Skin of body (tissue), 2 donors: ENCODE results near the gene BRINP1. TPM values are rescaled to one million over a fixed set of nuclear protein-coding genes. Genes with fewer than 3 reads are reported as not detected.

Experiments used
- DNase-seq: peaks from one replicate; lab custom pipeline; 2025; lab: John Stamatoyannopoulos, UW
- total RNA-seq: library from RNA; depleted of rRNA; stranded (reverse); fragments of >200 nt; gene quantifications from one replicate; pipeline ENCODE4 v1.2.3, GENCODE V29; 2014

Gene BRINP1, protein sequence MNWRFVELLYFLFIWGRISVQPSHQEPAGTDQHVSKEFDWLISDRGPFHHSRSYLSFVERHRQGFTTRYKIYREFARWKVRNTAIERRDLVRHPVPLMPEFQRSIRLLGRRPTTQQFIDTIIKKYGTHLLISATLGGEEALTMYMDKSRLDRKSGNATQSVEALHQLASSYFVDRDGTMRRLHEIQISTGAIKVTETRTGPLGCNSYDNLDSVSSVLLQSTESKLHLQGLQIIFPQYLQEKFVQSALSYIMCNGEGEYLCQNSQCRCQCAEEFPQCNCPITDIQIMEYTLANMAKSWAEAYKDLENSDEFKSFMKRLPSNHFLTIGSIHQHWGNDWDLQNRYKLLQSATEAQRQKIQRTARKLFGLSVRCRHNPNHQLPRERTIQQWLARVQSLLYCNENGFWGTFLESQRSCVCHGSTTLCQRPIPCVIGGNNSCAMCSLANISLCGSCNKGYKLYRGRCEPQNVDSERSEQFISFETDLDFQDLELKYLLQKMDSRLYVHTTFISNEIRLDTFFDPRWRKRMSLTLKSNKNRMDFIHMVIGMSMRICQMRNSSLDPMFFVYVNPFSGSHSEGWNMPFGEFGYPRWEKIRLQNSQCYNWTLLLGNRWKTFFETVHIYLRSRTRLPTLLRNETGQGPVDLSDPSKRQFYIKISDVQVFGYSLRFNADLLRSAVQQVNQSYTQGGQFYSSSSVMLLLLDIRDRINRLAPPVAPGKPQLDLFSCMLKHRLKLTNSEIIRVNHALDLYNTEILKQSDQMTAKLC
- total RNA-seq: 0.59 TPM

DNA sequence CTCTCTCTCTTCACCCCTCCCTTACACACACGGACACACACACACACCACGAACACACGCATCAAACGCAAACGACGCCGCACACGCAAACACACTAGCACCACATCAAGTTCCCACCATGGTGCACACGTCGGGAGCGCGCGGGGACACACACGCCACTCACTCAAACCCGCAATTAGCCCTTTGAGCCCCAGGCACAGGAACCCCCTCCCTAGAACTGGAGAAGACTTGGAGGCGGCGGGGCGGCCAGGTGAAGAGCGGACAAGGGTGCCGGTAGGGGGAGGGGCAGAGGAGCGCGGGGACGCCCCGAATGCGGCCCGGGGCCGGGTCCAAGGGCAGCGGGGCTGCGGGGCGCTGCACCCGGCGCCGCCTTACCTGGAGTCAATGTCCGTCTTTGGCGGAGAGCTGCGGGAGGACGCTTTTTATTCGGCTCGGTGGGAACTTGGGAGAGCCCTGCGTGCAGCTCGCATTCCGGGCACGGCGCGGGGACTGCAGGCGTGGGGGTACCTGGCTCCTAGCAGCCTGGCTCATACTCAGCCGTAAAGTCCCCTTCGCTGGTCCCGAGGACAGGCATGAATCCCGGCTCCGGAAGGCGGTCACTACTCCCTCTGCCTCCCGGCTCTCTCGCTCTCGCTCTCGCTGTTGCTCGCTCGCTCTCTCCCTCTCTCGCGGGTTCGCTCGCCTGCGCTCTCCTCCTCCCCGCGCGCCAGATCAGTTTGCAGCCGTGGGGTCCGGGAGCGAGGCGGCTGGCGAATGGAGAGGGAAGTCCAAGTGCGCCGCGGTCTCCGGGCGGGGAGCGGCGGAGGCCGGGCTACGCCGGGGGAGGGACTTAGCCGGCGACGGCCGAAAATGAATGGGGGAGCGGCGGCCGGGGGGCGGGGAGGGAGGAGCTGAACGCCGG is at the start of gene BRINP1:
Gene BRINP1 (minus strand): TSS at position 755 of the 901 bp plus-strand sequence. CDS start 56,080 bp downstream, outside the sequence.
- no peak for DNase-seq

DNA sequence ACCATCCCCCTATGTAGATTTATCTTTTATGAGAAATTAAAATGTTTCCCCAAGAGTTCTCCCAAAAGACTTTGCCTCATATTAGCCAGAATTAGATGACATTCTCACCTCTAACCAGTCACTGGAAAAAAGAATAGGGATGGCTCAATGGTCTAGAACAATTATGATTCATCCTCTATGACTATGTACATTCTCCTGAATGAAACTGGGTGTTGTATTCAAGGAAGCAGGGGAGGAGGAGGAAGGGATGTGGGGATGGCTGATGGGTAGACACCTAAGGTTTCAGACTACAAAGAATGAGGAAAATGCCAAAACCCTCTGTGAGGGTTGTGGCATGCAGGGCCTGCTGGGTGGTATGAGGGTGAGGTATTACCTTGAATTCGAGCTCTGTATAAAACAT is 49.5 kb upstream of the BRINP1 start:
- no peak for DNase-seq

DNA sequence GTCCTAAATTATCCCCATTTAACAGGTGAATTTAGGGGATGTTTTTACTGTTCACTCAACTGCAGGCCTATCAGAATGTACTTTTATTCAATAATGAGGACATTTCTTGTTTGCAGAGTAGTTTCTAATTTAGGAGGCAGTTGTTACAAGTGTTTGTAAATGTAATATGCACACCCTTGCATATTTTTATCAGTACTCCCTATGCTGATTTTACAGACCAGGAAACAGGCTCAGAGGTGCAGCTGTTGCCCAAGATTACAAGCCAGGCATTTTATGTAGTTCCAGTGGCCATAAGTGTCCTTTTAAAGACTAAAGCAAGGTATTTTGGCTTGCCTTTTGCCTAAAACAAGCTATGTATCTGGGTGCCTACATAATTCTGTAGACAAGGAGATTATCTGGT is 47.6 kb upstream of the BRINP1 start:
- DNase-seq: no peak

DNA sequence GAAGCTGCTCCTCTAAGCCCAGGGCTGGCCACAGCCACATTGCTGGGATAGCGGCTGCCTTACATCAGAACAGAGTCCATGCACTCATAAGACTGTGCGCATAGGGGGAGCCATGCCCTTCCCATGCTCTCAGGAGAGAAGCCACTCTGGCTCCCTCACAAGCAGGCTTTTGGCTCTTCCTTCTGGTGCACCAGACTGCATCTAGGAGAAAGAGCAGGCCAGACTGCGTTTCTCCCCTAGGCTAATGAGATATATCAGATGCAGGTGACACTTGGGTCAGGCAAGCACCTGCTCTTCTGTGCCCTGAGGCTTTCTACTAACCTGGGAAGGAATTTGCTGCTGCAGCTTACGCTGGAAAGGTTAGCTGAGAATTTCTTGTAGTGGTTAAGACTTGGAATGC is 43.2 kb upstream of the BRINP1 start:
- DNase-seq: no peak

DNA sequence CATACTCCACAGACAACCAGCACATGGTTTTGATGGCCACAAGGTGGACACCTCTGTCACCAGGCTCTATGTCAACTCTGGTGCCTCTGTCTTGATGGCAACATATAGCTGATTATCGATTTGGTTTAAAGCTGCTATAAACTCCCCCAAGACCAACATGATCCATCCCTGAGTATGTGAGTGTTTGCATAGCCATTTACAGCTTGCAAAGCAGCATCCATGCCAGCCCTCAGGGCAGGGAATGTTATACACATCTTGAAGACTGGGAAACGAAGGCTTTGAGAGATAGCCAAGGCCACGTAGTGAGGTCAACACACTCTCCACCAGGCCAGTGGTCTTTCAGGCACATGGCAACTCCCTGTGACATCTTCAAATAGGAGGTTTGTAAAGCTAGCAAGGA is 40.3 kb upstream of the BRINP1 start:
- DNase-seq: no peak

DNA sequence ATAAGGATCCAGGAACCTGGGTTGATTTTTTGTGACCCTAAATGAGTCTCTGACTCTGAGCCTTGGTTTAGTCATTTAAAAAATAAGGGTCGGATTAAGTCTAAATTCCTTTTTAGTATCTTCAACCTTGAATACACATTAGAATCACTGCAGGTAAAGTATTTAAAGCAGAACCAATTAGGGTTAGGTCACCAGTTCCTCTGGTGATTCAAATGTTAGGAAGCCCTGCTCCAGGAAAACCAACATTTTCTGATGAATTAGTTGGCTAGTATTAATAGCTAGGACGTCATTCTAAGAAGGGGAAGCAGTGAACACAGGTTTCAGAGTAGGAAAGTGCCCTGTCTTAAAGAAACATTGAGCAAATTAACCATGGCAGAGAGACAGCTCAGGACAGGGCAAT is 31.4 kb upstream of the BRINP1 start:
- no peak for DNase-seq

DNA sequence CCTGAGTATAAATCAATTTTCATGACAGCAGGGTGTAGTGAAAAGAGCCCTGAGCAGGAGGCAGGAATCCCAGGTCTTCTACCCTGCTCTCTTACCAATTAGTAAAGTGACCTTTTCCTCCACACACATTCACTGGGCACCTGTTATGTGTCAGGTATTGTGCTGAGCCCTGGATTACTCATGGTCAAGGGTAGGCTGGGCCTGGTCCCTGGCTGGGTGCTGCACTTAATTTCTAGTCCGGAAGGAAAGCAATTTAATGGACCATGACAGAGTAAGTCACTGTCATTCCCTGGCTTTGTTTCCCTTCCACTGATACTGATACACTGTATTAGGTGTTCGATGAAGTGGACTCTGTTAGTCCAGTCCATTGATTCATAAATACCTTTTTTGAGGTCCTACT is 29.1 kb upstream of the BRINP1 start:
- no peak for DNase-seq

DNA sequence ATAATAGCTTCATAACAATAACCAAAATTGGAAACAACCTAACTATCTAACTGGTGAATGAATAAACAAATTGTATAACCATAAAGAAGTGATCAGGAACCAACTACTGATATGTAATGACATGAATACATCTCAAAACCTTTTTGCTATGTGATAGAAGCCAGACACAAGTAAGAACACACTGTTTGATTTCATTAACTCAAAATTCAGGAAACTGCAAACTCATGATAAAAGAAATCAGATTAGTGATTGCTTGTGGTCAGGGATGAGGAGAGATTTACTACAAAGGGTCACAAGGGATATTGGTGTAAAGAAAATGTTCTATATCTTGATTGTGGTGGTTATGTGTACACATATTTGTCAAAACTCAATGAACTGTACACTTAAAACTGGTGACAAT is 22.6 kb upstream of the BRINP1 start:
- no peak for DNase-seq

DNA sequence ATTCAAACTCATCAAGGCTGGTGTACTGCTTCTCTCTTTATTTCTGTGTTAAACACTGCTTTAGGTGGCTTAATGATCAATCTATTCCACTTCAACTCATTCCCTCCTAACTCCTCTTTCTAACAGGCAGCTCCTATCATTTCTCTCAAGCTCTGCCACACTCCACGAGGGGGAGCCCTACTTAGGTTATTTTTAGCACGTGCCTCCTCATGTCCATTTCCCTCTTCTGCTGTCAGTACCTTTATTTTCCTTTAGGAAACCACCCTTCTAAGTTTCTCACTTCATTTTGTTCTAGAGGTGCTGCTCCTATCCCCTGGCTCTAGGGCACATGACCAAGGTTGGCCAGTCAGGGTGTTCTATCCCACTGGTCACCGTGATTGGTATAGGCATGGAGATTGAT is 6.7 kb upstream of the BRINP1 start:
- DNase-seq: no peak

DNA sequence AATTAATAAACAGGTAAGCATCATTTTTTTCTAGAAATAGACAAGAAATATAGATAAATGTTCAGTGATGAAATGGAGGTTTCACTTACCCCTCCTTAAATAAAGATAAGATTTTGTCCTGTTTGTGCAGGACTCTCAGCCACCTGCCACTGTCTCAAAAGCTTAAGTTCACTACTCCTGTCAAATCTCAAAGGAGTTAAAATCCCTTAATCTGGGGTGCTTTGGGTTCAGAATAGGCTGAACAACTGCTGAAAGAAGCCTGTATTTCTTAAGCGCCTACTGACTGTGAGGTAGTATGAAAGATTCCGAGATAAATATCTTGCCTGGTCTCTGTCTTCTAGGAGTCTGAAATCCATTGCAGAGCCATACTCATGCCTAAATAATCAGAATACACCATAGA is 3.7 kb upstream of the BRINP1 start:
- DNase-seq: no peak

DNA sequence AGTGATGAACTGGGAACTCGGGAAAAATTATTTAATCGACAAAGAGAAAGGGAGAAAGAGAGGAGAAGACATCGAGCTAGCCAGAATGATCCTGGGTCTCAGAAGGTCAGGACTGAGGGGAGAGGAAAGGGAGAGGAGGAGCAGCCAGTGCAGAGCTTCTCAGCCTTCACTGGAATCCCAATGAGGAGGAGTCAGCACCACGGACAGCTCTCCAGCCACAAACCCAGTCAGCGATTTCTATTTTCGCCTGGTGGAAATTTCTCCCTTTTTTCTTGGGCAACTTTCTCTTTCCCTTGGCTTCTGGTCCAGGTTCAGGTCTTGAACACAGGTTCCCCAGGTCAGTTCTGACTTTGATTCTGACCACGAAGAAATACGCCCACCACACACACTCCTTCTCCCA is 1.6 kb upstream of the BRINP1 start:
- no peak for DNase-seq

DNA sequence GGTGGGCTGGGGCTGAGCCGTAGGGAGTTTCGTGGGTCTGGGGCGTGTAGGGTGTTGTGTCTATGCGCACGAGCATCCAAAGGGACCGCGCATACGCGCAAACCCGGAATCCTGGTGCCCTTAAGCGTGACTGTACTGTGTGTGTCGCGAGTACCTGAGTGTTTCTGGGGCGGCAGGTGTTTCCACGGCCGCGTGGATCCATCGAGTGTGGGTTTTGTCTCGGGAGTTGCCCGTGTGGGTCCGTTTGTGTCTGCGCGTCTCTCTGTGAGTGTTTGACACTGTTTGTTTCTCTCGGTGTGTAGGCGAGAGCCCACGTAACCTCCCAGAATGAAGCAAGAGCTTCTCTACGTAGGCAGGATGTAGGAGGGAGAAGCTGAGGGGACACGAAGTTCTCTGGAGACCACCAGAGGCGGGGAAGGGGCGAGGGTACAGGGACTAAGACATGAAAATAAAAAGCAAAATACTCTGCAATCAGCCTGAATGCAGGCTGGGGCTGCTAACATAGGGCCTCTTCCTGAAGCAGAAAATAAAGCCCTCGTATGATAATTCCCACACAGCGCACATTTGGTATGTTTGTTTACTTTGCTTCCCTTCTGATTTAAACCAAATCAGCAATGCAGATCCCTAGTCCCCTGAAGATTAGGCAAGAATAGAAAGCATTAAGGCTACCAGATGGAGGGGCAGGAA is 588 bp upstream of the BRINP1 start:
- no peak for DNase-seq

DNA sequence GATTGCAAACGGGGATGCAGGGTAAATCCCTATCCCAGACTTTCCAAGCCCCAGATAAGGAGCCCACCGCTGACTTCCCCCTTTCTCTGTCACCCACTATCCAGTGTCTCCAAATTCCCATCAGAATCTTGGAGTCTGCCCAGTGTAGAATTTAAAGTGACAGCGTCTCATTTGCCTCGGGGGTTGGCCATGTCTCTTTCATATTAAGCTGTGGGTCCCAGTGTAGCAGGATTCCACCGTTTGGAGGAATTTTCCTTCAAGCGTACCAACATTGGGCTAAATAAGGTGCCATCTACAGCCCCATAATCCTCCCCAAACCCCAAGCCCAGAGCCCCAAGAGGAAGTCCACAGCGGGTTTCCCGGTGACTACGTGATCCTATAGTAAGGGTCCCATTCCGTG is 1.1 kb downstream of the BRINP1 start:
- no peak for DNase-seq

DNA sequence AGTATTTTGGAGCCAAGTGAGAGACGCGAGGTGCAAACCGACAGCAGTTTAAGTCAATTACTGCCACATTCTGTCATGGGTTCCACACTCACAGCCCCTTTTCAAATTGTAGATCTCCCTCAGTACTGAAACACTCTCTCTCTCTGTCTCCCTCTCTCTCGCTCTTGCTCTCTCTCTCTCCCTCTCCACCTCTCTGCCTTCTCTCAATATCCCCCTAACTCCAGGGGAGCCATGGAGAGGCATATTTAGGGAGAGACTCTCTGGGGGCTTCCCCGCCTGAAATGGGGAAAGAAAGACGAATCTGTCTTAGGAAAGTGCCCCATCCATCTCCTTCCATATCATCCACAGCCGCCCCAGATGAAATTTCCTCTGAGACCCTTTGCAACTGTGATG is 1.6 kb downstream of the BRINP1 start:
- DNase-seq: no peak

DNA sequence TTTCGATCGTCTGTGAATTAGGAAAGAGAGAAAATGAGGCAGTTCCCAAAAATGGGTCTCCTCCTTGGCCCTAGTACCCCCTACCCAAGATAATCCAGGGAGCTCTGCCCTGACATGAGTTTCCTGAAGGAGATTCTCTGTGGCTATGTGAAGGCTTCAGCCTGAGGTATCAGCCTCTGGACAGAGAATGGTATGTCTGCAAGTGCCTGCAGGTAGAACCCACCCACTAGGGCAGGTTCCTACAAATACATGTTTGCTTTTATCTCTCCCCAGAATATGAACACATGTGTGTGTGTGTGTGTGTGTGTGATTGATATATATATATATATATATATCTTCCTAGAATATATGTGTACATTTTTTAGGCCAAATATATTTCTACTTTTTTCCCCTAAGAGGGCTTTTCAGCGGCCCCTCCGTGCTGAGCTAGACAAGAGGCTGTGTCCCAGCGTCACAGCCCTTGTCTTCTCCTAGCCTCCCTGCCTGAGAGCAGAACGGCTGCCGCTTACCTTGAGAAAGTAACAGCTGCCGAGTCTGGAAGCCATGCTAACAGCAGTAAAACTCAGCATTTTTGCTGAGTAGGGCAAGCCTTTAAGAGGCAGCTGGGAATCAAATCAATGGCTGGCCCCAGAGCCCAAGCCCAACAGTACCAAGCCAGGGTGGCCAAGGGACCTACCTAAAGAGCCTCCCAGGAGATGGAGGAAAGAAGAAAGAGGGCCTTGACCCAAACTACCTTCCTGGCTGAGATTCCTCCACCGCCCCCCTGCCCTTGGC is 2.1 kb downstream of the BRINP1 start:
- DNase-seq: no peak

DNA sequence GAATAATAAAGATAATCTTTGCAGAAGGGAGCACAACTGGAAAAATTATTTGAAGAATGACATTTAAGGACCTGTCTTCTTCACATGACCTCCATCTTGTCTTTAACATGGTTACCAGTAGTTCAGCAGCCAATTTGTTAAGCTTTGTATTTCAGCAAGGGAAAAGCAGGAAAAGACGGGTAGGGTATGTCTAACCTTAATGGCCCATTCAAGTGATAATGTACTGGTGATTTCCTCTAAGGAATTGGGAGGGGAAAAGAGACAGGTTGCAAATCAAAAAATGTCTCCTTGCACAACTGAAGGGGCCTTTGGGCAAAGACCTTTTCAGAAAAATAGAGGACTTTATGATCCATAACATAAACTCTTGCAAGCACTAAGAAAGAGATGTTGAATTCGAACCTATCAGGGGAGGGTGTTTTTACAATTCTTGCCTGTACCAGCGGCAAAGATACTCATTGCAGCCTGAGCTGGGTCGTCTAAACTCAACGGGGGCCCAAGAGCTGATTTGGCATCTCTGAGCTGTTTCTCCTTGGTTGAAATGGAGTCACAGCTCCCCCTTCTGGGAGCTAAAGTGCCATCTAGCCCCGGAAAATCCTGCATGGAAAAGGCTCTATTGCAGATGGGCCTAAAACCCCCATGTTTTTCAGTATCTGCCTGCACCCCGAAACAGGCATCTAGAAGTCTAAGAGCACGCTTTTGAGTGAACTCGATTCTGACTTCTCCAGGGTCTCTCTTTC is 3.8 kb downstream of the BRINP1 start:
- no peak for DNase-seq

DNA sequence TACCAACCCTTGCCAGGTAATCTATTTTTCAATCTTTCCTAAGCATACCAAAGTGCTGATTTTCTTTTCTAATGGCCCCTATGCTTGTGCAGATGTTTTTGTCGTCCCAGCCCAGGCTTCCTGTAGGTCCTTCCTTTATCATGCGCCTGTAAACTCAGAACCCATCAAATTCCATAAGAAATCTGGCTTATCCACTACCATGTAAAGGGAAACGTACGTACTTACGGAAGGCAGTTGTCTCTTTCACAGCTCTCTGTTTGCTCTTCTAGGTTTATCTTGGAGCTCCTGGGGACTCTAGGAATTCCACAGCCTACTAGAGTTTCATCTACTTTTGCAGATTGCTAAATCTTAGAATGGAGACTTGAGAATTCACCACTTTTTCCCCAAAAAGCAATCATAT is 9.0 kb downstream of the BRINP1 start:
- no peak for DNase-seq

DNA sequence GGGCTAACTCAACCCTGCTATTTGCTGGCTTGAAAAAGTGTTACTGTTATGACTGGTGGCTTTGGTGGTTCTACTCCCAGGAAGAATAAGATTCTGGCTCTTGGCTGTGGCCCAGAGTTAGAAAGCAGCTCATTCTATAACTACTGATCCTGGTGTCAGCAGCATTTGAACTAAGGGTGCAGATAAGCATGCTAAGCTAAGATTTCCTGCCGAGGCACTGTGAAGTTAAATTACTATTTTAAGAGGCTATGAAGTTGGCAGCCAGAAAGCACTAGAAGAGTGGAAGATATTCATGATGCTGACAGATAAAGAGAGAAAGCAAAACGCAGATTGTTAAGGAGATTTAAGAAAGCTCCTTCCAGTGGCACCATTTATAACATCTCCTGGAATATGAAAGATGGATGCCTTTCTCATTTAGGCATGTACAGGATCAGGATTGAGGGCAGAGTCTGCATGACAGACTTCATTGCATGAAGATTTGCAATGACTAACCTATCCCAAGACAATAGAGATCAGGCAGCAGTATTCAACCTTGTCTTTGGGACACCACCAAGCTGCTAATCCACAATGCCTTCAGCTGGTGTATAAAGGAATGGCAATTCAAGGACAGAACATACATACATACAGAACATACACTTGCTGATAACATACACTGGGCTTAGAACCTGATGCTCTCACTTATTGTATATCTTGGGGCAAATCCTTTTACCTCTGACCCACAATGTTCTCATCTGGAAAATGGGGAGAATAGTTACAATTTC is 11.7 kb downstream of the BRINP1 start:
- no peak for DNase-seq

DNA sequence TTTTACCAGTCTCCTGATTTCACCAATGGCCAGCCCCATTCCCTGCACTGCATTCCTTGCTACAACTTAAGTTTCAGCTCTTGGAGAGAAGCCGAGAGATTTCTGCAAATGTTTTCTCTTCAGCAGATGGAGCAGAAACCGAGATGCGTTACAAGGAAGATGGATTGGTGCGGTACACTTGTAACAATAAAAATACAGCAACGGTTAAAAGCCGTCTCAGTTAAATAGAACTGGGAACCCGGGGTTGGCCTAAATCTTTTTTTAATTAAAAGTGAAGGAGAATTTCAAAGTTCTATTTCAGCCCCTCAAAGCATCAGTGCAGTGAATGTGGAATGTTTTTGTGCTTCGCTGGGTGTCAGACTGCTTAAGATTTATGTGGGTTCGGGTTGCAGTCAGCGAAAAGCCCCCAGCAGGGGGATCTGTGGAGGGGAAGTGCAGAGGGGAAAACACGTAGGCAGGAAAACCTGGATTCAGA is 19.8 kb downstream of the BRINP1 start:
- no peak for DNase-seq
